GF-D8 (cell line): Measurements from ENCODE around the gene ANKRD22.

Experiments used
- DNase-seq: peaks from one replicate; lab custom pipeline; 2025; lab: John Stamatoyannopoulos, UW

The ANKRD22 gene

GRCh38 chr10:88835096-88835909 is 16.3 kb downstream of the ANKRD22 start:
- DNase-seq, result peak; percentile 61

GRCh38 chr10:88833723-88834122 is 17.9 kb downstream of the ANKRD22 start:
- peak; percentile 68 for DNase-seq

DNA sequence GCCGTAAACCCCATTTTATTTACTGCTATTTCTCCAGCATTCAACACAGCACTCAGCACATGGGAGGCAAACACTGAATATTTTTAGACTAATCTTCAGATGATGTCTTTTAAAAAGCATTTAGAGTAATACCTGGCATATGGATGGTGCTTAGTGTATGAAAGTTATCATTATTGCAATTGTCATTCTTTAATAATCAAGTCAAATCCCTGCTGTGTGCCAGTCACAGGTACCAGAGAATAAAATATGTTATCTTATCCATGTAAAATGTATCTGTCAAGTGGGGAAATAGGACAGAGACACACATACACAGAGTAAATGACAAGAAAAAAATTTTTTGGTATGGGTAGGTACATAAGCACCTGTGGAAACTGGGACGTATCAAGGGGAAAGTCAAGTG is 18.5 kb downstream of the ANKRD22 start:
- DNase-seq, result no peak

GRCh38 chr10:88832376-88832775 is 19.3 kb downstream of the ANKRD22 start:
- no peak for DNase-seq

- no peak for DNase-seq
These were observed 19.9 kb downstream of the ANKRD22 start for GRCh38 chr10:88831709-88832108.

DNA sequence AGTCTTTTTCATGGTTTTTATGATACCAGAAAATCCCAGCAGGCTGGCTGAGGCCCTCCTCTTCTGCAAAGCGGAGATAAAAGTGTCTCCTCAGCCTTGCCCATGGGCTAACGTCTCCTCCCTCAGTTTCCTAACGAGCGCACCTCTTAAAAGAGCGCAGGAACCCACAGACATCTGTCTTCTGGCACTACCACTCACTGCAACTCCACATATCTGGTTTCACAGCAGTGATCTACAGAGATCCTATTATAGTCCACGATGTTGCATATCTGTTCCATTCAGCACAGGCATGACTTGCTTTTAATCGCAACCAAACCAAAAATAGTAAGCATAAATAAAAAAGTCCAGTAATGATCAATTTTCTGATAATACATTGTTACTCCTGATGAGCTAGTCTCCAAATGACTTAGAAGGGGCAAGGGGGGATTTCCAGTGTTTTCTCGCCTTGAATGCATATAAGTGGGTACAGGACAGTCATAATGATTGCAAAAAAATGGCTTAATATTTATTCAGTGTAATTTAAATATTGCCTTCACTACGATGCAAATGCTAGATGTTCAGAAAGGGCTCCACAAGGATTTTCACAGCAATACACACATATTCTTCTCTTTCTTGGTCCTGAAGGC is 20.9 kb downstream of the ANKRD22 start:
- DNase-seq, result no peak

GRCh38 chr10:88828310-88828709 is 23.3 kb downstream of the ANKRD22 start:
- DNase-seq, result no peak

DNA sequence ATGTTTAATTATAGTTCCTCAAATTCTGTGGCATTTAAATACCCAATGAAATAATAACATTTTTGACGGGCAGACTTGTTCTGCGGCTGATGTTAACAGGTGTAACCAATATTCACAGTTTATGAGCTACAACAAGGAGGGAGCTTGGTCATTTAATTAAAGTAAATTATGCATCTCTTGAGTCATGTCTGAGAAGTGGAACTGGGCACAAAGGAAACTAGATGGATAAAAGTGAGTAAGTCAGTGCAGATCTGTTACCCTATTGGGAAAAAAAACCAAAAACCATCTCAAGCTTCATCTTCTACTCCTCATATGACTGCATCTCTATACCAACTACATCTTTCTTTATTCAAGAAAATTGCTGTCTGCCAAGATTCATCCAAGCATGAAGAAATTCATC is 24.0 kb downstream of the ANKRD22 start:
- DNase-seq, result no peak

DNA sequence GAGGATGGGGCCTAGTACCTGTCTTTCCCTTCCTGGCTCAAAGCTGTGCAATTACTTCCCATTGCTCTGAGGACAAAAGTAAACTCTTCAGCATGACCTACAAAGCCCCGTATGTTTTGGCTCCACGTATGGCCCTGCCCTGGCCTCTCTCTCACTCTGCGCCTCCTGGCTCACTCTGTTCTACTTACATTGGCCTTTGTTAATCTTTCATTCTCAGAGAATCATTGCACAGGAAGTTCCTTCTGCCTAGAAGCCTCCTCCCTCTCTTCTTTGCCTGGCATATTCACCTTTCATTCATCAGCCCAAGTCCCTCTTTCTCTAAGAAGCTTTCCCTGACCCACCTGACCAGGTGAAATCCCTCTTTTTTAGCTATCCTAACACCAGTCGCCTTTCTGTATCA is 25.3 kb downstream of the ANKRD22 start:
- no peak for DNase-seq

- no peak for DNase-seq
These were observed 30.8 kb downstream of the ANKRD22 start for GRCh38 chr10:88820748-88821401.

DNA sequence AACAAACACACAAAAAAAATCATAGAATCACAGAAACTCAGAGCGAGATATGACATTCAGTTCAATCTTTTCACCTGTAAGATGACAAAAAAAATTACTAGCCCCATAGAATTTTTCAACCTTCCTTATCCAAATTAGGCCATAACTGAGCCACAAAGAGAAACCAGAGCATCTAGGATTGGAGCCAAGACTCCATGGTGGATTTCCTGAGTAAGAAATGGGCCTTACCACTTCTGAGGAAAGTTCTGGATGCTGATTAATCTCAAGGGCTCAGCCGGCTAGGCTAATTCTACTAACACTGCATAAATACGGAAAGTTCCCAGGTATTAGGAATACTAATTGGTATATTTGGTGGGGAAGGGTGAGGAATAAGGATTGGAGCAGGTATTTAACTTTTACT is 32.4 kb downstream of the ANKRD22 start:
- DNase-seq, result no peak

GRCh38 chr10:88813200-88813599 is 38.4 kb downstream of the ANKRD22 start:
- no peak for DNase-seq

GRCh38 chr10:88810196-88810961 is 41.3 kb downstream of the ANKRD22 start:
- no peak for DNase-seq

DNA sequence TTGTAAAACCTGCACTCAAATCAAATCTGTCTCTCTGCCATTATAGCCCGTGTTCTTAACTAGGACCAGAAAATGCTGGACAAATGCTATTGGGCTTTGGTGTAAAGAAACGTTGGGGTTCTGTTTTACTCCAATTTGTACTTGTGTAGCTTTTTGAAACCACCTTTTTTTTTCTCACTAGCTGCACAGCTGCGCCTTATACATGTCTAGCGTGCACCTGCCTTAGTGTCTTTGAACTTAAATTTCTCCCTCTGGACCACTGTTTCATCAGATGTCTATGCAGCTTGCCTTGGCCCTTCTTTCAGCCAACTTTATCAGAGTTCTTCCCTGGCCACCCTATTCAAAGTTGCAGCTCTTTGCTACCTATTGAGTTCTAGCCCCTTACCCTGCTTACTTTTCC is 42.0 kb downstream of the ANKRD22 start:
- no peak for DNase-seq

- DNase-seq, result no peak
These were observed 45.7 kb downstream of the ANKRD22 start for GRCh38 chr10:88805924-88806323.

DNA sequence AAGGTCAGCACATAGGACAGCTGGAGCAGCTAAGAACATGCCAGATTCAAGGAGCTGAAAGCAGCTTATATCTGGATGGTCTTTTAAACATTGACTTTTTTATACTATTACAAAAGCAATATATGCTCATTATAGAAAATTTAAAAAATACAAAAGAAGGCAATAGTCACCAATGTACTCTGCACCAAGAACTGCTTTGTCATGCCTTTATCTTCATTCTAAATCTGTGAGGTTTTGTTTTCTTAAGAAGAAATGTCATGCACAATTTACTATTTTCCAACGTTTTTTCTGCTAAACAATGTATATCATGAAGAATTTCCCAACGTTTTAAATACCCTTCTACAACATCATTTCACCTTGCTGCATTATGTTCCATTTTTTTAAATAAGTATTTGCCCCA is 46.3 kb downstream of the ANKRD22 start:
- DNase-seq, result no peak

GRCh38 chr10:88804083-88804812 is 47.4 kb downstream of the ANKRD22 start:
- no peak for DNase-seq

DNA sequence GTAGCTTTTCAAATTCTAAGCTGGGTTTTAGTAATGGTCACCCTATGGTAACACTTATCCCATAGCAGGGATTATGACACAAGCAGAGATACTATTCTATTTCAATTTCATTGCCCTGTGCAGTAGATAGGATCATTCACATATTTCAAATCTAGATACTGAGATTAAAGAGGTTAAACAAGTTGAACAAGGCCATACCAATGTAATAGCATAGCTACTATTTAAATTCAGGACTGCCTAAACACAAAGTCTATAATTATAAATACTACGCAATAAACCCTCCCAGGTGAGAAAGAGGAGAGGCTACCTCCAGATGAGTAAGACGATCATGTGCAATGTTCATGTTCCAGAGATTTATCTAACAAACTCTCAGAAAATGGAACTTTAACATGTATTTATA is 48.0 kb downstream of the ANKRD22 start:
- DNase-seq, result no peak

DNA sequence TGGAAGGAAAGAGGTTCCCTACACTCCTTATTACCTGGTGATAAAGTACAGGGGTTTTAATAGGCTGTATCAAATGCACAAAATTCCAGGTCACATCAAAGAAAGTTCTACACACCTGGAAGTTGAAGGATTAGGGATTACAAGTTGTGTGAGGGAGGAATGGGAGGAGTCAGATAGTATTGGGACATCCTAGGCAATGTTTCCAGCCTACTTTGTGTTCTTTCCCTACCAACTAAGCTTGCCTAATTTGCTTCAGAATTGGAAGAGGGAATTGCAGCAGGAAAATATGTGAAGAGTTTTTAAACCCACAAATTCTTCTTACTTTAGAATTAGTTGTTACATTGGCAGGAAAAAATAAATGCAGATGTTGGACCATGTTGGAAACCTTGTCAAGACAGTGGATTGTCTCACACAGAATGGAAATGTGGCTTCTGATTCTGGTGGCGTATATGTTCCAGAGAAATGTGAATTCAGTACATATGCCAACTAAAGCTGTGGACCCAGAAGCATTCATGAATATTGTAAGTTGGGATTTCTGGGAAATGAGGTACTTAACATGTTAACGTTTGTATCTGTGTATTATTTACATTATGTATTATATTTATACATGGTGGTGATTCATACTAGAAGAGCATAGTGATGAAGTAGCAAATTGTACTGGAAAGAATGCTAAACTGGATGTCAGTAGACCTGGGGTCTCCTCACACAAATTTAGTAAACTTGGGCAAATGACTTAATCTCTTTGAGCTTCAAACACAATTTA is 48.9 kb downstream of the ANKRD22 start, which contains the start of gene LIPM:
TSS of gene LIPM (plus strand) at position 208 of the 763 bp plus-strand sequence. CDS start at position 375, 167 bp downstream.
- DNase-seq, result no peak
